Kidney capillary endothelial cell (primary cell): Measurements from ENCODE around the gene HNRNPA2B1.

Experiments used
- DNase-seq: peaks from one replicate; pipeline ENCODE4 v3.0.0-alpha.2; 2018; ENCODE audit warnings: low spot score

The HNRNPA2B1 gene

DNA sequence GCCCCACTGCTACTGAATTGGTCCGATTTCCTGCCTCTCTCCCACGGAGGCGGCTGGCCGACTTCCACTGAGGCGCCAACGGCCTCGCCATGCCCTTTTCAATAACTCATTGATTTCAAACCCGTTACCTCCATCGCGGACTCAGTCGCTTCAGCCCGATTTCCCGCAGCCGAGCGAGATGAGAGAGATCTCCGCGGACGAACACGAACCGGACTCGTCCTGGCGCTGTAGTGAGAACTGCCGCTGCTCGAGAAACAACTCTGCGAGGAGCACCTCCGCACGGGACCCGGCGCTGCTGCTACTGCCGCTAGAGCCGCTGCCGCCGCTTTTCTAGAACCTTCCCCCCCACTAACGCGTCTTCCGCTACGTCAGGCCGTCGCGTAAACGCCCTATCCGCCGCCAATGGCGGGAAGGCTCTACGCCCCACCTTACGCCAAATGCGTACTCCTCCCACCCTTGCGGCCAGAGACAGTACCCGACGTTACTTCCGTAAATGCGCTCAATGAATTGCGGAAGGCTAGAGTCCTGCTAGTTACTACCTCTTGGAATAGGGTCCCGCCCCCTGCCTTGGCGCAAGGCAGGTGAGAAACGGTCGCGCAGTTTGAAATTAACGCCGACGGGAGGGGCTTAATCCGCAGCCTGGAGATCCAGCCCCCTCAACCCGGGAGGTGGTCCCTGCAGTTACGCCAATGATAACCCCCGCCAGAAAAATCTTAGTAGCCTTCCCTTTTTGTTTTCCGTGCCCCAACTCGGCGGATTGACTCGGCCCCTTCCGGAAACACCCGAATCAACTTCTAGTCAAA is at the start of gene HNRNPA2B1:
Gene HNRNPA2B1, minus strand, starts transcription at position 303 of the 803 bp plus-strand sequence. Its CDS starts 169 bp downstream, at position 134.
- peak; percentile 98 for DNase-seq

DNA sequence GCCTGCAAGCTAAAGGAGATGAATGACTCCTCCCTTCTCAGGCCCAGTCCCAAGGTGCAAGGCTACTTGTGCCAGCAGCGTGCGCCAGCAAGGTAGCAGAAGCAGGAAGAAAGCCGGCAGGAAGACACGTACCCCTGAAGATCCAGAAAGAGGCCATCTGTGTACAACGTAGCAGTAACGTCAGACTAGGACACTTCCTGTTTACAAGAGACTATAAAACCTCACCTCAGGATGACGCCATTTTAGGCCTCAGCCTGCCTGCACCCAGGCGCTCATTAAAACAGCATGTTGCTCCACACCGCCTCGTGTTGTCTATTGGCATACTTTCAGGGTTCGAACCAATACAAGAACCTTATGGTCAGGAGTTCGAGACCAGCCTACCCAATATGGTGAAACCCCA is 49.7 kb upstream of the HNRNPA2B1 start:
- no peak for DNase-seq

DNA sequence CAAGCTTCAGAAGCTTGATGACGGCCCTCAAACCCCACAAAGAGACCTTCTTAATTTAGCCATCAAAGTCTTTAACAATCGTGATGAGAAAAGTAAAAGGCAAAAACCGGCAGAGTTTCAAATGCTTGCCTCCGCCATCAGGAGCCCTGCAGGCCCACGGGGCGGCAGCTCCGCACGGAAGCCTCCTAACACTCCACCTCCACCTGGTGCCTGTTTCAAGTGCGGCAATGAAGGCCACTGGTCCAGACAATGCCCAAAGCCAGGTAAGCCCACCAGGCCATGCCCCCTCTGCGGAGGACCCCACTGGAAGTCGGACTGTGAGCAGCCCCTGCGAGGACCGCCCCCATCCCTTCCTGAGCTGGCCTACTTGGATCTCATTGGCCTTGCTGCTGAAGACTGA is 44.6 kb upstream of the HNRNPA2B1 start:
- no peak for DNase-seq

DNA sequence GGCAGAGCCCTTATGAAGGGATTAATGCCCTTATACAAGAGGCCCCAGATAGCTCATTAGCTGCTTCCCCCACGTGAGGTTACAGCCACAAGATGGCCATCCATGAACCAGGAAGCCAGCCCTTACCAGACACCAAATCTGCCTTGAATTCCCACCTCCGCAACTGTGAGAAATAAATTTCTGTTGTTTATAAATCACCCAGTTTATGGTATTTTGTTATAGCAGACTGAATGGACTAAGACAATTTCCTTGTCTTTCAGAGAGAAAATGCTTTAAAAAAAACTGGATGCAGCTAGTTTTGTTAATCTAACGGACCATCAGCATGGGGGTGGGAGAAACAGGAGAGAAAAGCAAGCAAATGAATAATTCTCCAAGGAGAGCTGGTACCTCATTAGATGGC is 37.5 kb upstream of the HNRNPA2B1 start:
- no peak for DNase-seq

DNA sequence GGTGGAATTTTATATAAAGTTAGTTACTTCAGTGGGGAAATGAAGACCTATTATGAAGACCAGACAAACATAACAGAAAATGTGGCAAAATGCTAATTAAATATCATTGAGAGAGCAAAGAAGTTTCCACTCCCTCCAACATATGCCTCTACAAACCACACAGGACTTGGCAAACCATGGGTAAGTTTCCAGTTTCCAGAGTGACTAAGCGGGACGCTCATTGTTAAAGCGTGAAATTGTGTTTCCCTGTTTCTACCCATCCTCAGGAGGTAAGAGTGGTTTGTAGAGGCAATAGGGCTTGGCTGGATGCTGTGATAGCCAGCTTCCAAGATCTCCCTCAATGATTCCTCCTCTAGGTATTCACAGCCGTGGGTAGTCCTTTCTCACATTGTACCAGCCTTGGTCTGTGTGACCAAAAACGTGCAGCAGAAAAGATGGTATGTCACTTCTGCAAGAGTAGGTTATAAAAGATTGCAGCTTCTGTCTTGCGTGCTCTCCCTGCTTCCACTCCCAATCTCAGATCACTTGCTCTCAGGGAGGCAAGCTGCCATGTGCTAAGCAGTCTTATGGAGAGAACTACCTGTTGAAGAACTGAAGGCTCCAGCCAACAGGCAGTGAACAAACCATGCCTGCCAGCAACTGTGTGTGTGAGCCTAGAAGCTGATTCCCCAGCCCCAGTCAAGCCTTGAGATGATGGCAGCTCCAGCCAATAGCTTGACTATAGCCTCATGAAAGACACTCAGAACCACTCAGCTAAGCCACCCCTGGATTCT is 36.7 kb upstream of the HNRNPA2B1 start:
- DNase-seq, result no peak

DNA sequence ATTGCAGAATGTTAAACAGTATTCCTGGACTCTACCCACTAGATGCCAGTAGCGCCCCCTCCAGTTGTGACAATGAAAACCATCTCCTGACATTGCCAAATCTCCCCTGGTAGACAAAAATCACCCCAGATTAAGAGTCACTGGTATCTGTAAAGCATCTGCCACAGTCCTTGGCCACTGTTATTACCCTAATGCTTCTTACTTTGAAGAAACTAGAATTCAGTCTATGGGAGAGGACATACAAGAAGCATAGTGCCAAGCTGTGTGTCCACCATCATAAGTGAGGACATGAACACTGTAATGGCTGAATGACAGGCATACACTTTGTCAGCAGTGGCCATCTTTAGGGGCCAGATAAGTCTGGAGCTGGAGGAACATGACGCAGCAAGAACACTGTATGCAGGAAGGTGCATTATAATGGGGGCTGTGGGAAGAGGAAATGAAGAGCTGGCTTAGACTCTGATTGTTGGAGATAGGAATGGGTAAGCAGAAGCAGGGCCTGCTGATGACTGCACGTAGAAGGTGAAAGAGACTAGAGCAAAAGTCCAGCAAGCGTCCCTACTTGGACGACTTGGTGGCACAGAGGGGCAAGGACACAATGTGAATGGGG is 33.5 kb upstream of the HNRNPA2B1 start:
- peak; percentile 12 for DNase-seq

DNA sequence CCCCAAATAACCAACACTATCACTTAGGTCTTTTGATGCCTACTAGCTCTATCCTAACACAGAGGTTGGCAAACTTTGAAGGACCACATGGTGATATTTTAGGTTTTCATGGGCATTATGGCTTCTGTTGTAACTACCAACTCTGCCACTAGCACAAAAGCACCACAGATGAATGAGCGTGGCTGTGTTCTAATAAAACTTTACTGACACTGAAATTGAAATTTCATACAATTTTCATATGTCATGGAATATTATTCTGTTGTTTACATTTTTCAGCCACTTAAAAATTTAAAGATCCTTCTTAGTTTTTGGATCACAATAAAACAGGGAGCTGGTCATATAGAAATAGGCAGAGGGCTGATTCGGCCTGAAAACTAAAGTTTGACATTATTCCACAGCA is 27.4 kb upstream of the HNRNPA2B1 start:
- DNase-seq, result no peak

DNA sequence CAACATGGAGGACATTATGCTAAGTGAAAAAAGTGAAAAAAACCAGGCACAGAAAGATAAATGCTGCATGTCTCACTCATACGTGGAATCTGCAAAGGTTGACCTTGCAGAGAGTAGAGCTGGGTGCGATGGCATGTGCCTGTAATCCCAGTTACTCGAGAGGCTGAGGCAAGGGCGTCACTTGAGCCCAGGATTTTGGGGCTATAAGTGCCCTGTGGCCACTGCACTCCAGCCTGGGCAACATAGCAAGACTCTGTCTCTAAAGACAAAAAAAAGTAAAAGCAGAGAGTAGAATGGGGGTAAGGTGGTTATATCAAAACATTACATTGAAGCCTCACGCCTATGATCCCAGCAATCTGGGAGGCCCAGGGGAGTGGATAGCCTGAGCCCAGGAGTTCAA is 23.8 kb upstream of the HNRNPA2B1 start:
- no peak for DNase-seq

DNA sequence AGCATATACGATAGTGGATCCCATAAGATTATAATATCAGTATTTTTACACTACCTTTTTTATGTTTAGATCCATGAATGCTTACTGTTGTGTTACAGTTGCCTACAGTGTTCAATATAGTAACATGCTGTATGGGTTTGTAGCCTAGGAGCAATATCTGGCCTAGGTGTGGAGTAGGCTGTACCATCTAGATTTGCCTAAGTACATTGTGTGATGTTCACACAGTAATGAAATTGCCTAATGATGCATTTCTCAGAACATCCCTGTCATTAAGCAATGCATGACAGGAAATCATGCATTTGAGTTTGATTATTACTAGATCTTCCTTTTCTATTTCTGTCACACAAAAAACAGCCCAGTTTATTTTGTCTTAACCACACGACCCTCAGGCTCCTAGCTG is 15.5 kb upstream of the HNRNPA2B1 start:
- DNase-seq, result no peak

DNA sequence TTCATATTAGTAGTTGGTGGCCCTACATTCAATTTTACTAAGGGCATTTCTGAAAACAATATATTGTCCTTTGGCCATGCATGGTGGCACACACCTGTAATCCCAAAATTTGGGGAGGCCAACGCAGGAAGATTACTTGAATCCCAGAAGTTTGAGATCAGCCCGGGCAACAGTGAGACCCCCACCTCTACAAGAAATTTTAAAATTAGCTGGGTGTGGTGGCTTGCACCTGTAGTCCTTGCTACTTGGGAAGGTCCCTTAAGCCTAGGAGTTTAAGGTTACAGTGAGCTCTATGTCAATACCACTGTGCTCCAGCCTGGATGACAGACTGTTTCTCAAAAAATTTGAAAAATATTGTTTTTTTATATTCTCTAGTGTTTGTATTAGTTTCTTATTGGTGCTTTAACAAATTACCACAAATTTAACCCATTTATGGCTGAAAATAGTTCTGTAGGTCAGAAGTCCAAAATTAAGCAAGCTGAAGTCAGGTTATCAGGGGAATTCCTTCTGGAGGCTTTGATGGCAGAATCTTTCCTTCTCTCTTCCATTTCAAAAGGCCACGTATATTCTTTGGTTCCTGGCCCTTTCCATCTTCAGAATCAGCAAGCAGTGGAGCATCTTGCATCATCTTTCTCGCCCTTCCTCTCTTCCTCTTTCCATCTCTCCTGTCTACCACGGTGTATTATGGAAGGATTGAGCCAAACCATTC is 13.4 kb upstream of the HNRNPA2B1 start:
- no peak for DNase-seq

DNA sequence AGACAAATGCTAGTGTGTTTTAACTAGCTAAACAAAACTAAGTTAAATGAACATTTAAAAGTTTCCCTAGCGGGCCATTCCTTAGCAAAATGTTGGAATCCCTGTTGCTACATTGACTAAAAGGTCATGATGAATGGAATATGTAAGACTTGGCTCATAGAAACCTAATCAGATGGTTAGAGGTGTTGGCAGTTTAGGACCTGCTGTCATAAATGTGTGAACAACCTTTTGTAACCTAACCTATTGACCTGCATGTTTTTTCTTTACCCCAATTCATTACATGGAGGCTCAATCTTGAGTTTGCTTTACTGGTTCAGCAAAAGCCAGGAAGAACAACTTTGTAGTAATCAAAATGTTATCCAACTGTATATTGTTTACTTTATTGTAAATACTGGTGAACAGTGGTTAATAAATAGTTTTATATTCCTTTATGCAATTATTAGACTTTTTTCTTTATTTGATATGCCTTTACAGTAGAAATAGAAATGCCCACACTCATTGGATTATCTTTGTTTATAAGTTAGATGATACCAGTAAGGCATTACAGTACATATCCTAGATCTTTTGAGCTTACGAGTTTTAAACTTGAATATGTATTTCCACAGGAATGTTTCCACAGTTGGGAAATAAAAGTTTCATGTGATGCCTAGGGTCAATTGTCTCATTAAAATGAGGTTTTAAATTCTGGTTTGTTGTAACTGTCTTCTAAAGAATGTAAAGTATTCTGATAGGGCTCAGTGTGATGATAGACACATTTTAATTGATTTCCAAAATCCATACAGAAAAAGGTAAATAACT is 12.6 kb upstream of the HNRNPA2B1 start:
- no peak for DNase-seq

DNA sequence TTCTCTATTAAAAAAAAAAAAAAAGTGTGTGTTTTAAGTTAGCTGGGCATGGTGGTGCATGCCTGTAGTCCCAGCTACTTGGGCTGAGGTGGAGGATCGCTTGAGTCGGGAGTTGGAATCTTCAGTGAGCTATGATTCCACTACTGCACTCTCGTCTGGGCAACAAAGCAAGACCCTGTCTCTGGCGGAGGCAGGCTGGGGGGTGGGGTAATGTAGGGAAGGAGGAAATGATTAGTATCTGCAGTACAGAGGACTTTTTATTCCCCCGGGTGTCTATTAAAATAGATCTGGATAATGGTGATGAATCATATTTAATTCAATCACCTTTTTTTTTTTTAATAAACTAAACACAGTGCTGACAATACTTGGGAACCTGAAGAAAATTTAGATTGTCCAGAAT is 7.5 kb upstream of the HNRNPA2B1 start:
- no peak for DNase-seq

DNA sequence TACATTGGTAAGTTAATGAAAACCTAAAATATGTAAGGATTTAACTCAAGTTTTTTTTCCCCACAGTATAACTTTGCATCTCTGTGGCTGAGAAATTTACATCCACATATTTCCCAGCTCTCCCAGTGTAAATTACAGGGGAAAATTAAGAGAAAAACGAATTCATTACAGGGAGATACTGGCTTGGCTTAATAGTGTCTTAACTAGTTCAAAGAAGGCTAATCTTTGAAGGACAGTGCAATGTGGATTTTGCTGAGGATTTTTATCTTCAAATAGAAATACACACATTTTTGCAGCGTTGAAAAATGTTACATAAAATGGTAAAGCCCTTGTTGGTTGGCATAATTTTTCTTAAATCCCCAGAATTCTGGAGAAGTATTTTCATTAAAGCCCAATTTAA is 2.5 kb upstream of the HNRNPA2B1 start:
- no peak for DNase-seq

DNA sequence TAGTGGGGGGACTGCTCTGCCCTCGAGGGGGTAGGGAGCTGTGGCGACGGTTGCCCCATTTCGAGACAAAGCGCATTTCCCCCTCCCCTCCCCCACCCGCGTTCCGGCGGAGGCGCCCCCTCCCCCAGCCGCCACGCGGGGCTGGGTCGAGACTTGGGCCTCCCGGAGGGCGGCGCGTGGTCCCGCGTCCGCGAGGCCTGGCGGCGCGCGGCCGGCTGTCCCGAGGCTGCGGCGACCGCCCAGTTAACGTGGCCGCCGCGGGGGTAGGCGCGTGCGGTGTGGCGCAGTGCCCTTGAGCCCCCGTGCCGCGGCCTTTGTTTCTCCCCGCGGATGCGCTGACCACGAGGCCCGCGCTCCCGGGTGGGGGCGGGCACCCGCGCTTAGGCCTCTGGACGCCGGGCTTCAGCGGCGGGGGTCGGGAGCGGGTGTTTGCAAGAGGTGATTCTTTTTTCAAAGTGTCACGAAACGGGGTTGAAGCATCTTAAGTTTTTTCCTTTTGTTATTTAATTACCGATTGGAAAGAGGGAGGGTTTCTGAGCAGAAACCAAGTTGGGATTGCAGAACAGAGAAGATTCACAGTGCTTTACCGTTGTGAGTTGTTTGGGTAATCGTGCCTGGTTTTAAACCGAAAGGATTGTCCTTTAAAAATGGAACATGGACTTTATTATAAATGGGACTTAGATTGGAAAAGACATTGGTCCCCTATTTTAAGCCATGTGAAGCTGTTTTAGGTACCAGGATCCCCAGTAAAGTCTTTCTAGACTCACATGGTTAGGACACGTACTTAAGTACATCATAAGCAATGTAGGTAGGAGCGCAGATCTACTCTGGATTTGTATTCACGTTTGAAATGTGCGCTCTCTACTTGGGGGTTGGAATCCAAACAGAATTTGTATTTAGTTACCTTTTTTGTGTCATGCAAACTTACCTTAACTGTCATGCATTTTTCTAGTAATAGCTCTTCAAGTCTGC is 1.8 kb upstream of the HNRNPA2B1 start:
- DNase-seq, result no peak

DNA sequence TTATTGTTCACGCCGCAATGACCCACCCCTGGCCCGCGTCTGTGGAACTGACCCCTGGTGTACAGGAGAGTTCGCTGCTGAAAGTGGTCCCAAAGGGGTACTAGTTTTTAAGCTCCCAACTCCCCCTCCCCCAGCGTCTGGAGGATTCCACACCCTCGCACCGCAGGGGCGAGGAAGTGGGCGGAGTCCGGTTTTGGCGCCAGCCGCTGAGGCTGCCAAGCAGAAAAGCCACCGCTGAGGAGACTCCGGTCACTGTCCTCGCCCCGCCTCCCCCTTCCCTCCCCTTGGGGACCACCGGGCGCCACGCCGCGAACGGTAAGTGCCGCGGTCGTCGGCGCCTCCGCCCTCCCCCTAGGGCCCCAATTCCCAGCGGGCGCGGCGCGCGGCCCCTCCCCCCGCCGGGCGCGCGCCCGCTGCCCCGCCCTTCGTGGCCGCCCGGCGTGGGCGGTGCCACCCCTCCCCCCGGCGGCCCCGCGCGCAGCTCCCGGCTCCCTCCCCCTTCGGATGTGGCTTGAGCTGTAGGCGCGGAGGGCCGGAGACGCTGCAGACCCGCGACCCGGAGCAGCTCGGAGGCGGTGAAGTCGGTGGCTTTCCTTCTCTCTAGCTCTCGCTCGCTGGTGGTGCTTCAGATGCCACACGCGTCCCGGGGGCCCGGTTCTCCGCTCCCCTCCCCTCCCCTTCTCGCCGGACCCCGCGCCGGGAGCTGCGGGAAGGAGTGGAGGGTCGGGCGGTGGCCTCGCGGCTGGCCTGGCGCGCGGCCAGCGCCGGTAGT is 887 bp upstream of the HNRNPA2B1 start, which contains the start of gene CBX3:
Gene CBX3, plus strand, starts transcription at position 499 of the 772 bp plus-strand sequence. CDS start 1,254 bp downstream, outside the sequence.
- peak; percentile 80 for DNase-seq

DNA sequence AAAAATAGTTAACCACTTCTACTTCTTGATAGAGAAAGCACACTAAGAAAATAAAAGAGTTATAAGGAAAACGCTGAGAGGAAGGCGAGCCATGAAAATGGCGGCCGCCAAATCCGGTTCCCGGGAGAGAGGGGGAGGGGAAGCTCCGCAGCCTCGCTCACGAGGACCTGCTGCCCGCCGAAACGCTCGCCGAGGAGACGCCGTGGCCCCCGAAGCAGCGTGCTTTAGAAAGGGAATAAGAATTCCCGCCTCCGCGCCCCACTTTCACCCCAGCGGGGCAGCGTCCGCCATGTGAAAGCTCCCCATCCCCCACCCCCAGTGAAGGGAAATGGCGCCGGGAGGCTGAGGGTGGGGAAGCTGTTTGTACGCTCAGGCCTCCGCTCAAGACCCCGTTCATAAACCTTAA is 505 bp downstream of the HNRNPA2B1 start:
- no peak for DNase-seq

DNA sequence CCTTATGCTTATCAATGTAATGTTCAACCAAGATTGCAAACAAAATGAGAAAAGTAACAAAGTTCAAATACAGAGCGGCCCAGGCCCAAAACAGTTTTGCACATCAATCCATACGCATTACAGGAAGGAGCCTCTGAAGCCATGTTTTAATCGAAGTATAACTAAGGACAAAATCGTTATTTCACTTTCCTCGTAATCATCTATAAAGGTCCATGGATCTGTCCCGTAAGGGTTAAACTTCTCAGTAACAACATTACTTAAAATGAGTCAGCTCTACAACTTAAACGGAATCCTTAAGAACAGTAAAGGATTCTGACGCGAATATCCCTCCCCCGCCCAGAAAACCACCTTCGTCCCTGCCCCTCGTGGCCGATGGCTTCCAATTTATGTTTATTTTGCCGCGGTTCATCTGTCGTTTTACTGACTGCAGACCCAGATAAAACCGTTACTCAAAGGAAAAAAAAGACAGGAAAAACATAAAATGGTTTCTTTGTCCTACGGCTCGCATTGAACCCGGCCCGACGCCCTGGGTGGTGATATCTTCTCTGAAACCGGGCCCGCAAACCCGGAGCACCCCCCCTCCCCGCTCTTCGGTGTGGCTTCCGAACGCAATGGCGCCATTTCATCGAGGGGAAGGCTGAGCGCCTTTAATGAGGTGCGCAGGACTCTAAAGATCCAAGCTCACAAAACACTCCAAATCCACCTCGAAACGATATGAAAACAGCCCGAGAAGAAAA is 1.1 kb downstream of the HNRNPA2B1 start:
- no peak for DNase-seq

DNA sequence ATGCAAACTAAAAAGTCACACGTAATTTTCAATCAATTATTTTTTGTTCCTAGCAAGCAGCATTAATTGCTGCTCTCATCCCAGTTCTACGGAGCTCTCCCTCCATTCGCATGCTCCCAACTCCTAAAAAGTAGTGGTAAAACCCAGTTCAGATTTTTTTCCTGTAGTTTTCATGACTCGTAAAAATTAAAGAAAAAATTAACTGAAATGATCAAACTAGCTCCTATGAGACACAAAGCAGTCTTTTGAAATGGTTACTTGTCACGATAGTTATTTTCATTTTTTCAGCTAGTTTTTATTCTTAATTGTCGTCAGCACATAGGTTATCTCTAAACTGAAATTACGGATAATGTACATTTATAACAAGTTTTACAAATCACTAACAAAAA is 1.8 kb downstream of the HNRNPA2B1 start:
- DNase-seq, result no peak
